Endothelial cell of umbilical vein (primary cell): ENCODE measurements around the gene CCDC85C. TPM values are rescaled to one million over a fixed set of nuclear protein-coding genes. Genes with fewer than 3 reads are reported as not detected.

ENCODE experiments used
- BruUV-seq: library from RNA; stranded (reverse); fragments of 400-500 nt; replicated peaks from 2 replicates; lab custom pipeline; 2021; lab: Mats Ljungman, UMichigan
- CTCF ChIA-PET: fragments of 300-600, 350-600 bp; sonication (Branson Sonifier 250); formaldehyde crosslinking; loops from one replicate; lab custom pipeline; 2021; ENCODE audit warnings: antibody characterized with exemption, inconsistent platforms; lab: Charles Lee
- POLR2A ChIA-PET: fragments of 300-600, 350-600 bp; sonication (Branson Sonifier 250); formaldehyde crosslinking; loops from one replicate; lab custom pipeline; 2021; ENCODE audit warnings: antibody characterized with exemption, inconsistent platforms; lab: Charles Lee
- DNase-seq: peaks from one replicate; pipeline ENCODE4 v3.0.0-alpha.2; 2011; ENCODE audit warnings: low read depth, low spot score
- FAIRE-seq: peaks from 2 replicates; lab custom pipeline; 2011; peaks lifted over from hg19 to GRCh38; lab: Jason Lieb, UNC
- H2AFZ ChIP-seq: 2 replicates; pipeline ENCODE4 v1.6.0; 2012; ENCODE audit warnings: low read depth, low read length, control low read depth, inconsistent platforms
- H3K27ac ChIP-seq: 2 replicates; pipeline ENCODE4 v1.5.1; 2011; ENCODE audit warnings: low read depth, mild to moderate bottlenecking, control low read depth, low read length, moderate library complexity; ENCODE audit not compliant: insufficient read depth
- H3K27me3 ChIP-seq, 2 experiments: 2 replicates each; pipeline versions ENCODE4 v1.6.0 to v1.6.1; 2011; ENCODE audit warnings: low read length in 2 of 2, mixed read lengths in 1 of 2; ENCODE audit not compliant: control insufficient read depth in 2 of 2, insufficient read depth in 2 of 2
- H3K36me3 ChIP-seq, 2 experiments: 2 replicates in 1 of 2; 3 replicates in 1 of 2; pipeline ENCODE4 v1.5.1; 2011; ENCODE audit warnings: low read length in 2 of 2, mild to moderate bottlenecking in 1 of 2, moderate library complexity in 1 of 2; ENCODE audit not compliant: control insufficient read depth in 2 of 2, insufficient read depth in 2 of 2; ENCODE audit errors: extremely low read depth in 1 of 2
- H3K4me1 ChIP-seq: 3 replicates; pipeline ENCODE4 v1.5.1; 2011; ENCODE audit warnings: mild to moderate bottlenecking, low read length; ENCODE audit not compliant: control insufficient read depth, insufficient read depth; ENCODE audit errors: extremely low read depth
- H3K4me2 ChIP-seq: 2 replicates; pipeline ENCODE4 v1.6.1; 2011; ENCODE audit warnings: low read length, control low read depth, mixed read lengths; ENCODE audit not compliant: insufficient read depth
- H3K4me3 ChIP-seq, 3 experiments: fragments of 200-600 bp in 1 of 3; sonication (generic), shearing (Covaris generic) in 1 of 3; replicated peaks in 1 of 3; 2 replicates each; pipeline ENCODE4 v1.5.1; 2011 to 2016; ENCODE audit warnings: control low read depth in 3 of 3, low read length in 3 of 3, mild to moderate bottlenecking in 2 of 3, inconsistent platforms in 1 of 3, low read depth in 1 of 3, moderate library complexity in 1 of 3; ENCODE audit not compliant: insufficient read depth in 1 of 3
- H3K79me2 ChIP-seq: 2 replicates; pipeline ENCODE4 v1.6.0; 2012; ENCODE audit warnings: low read length, inconsistent platforms; ENCODE audit not compliant: control insufficient read depth, insufficient read depth
- H3K9ac ChIP-seq: replicated peaks from 2 replicates; pipeline ENCODE3; 2011; ENCODE audit warnings: low read length, control low read depth; ENCODE audit not compliant: insufficient read depth; ENCODE audit errors: extremely low read depth
- H3K9me1 ChIP-seq: replicated peaks from 3 replicates; pipeline ENCODE4 v1.6.0; 2011; ENCODE audit warnings: mild to moderate bottlenecking, low read length; ENCODE audit not compliant: control insufficient read depth, insufficient read depth; ENCODE audit errors: extremely low read depth
- H3K9me3 ChIP-seq: replicated peaks from 2 replicates; pipeline ENCODE4 v1.5.1; 2012; ENCODE audit warnings: low read length, inconsistent platforms; ENCODE audit not compliant: control insufficient read depth, insufficient read depth
- H4K20me1 ChIP-seq: replicated peaks from 2 replicates; pipeline ENCODE3; 2011; ENCODE audit warnings: mild to moderate bottlenecking, low read length; ENCODE audit not compliant: control insufficient read depth, insufficient read depth; ENCODE audit errors: extremely low read depth
- EZH2 ChIP-seq: IDR thresholded peaks from 2 replicates; pipeline ENCODE4 v1.6.1; 2012; ENCODE audit warnings: borderline replicate concordance, low read depth, mild to moderate bottlenecking, moderate library complexity, low read length, inconsistent platforms; ENCODE audit not compliant: severe bottlenecking
- FOS ChIP-seq: IDR thresholded peaks from 2 replicates; pipeline ENCODE4 v1.6.1; 2011; ENCODE audit warnings: mild to moderate bottlenecking, low read length, moderate library complexity, borderline replicate concordance; ENCODE audit not compliant: insufficient read depth
- MYC ChIP-seq: IDR thresholded peaks from one replicate; pipeline ENCODE4 v1.6.1; 2011; ENCODE audit warnings: mild to moderate bottlenecking, low read depth, low read length
- POLR2AphosphoS5 ChIP-seq: IDR thresholded peaks from 2 replicates; pipeline ENCODE4 v1.6.1; 2012; ENCODE audit warnings: low read depth, mild to moderate bottlenecking, control low read depth, low read length, moderate library complexity; ENCODE audit not compliant: insufficient read depth
- dilution Hi-C: fragments of 300-500 bp; cut with MboI; formaldehyde crosslinking; loops from one replicate; pipeline ENCODE4 v1.15.0; 2019; ENCODE audit warnings: low sequenced_read_pairs; ENCODE audit not compliant: extremely low pct_ligation_motif_present
- intact Hi-C: fragments of 100-400 bp; cut with micrococcal nuclease; formaldehyde crosslinking; loops from one replicate; pipeline ENCODE4 v1.10.0; 2022
- polyA plus RNA-seq, 4 experiments: library from polyadenylated mRNA; depleted of rRNA in 3 of 4; stranded (reverse) in 3 of 4; unstranded in 1 of 4; fragments of >200 nt; gene quantifications; 2 replicates each; pipeline versions ENCODE4 v1.2.1 to v1.2.3, GENCODE V29; 2011 to 2012; ENCODE audit warnings: missing spikeins in 1 of 4
- total RNA-seq: library from RNA; stranded (reverse); gene quantifications from 2 replicates; pipeline ENCODE4 v1.2.3, GENCODE V29; 2021
- TF ChIP-seq, protein P1 (sequence below): IDR thresholded peaks from 2 replicates; pipeline ENCODE4 v1.6.1; 2011; ENCODE audit not compliant: insufficient read depth, insufficient read length

The CCDC85C gene
- total and polyA plus RNA-seq, 2 donors (not counting 3 experiments of a cell fraction or from before 2014, with no cell fraction given), result 7.5 to 17.8 TPM

DNA sequence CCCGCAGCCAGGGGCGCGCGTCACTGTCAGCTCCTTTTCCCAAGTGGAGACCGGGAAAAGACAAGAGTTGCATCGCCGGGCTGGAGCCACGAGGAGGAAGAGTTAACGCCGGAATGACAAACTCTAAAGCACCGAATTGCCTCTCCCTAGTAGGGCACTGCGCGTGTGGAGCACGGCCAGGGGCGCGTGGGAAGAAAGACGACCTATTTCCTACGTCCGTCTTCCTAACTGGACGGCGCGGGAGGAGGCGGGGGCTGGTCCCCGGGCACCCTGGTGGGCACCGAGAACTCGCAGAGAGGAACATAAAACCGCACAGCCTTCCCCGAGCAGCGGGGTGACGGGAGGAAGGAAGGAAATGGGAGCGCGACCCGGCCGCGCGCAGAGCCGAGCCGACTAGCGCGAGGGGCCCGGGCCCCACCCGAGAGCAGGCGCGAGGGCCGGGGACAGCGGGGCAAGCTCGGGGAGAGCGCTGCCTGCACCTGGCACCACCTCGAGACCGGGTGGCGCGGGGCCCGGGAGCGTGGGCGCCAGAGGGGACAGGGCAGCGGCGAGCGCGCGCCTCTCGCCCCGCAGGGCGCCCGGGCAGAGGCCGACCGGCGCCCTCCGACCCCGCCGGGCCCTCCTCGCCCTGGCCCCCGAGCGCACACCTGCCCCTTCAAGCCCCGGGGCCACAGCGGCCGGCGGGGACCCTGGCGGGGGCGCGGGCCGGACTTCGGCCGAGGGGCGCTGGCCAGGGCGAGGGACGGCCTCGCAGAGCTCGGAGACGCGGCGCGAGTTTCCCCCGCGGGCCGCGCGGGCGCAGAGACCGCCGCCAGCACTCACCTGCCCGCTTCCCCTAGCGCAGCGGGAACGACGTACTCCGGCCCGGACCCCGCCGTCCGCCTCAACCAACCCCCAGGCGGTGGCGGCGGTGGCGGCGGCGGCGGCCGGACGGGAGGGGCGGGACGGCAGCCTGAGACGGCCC, 123.8 kb downstream of the CCDC85C start, which contains the start of gene SETD3:
SETD3 (minus strand) TSS at position 954 of the 964 bp plus-strand sequence. CDS start 15,054 bp downstream, outside the sequence.
- peak within 1 kb of the TSS; percentile 76 to 99 (median 86) for H3K4me3 ChIP-seq
- TF ChIP-seq EZH2, result no peak
- no peak for TF ChIP-seq FOS
- TF ChIP-seq, protein P1, sequence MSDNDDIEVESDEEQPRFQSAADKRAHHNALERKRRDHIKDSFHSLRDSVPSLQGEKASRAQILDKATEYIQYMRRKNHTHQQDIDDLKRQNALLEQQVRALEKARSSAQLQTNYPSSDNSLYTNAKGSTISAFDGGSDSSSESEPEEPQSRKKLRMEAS, result no peak
- TF ChIP-seq MYC, result no peak
- TF ChIP-seq POLR2AphosphoS5, result no peak
- peak within 1 kb of the TSS; percentile 87 for H3K9ac ChIP-seq
- POLR2A ChIA-PET, result interaction anchor here (1.1 to 2.2 kb wide), 3 partner anchors 11 to 312 kb away, joined by 3 to 7 read pairs (median 4); no protein-coding TSS in a partner anchor
- dilution Hi-C loops (no loop called here), intact Hi-C loops (loop anchor here (2.0 kb wide), 1 partner anchor 761 kb away; no protein-coding TSS in a partner anchor)
- H3K4me1 ChIP-seq, result peaks cover 23% of the 10 kb centered on the region
- FAIRE-seq, result no peak
- H2AFZ ChIP-seq, result peak within 1 kb of the TSS; percentile 67
- H3K4me2 ChIP-seq, result peak within 1 kb of the TSS; percentile 95
- H3K9me3 ChIP-seq, result no peaks in the 10 kb centered on the region
- H3K27me3 ChIP-seq, result no peaks in the 10 kb centered on the region
- H3K27ac ChIP-seq, result peak within 1 kb of the TSS; percentile 66
- CTCF ChIA-PET, result interaction anchor here (0.7 to 1.4 kb wide), 6 partner anchors 11 to 87 kb away, joined by 3 to 7 read pairs (median 4); no protein-coding TSS in a partner anchor
- peaks cover 17% of the 10 kb centered on the region for H4K20me1 ChIP-seq
- H3K79me2 ChIP-seq, result peaks cover 86% of the 10 kb centered on the region
- no peaks in the 10 kb centered on the region for H3K9me1 ChIP-seq
- DNase-seq, result peak; percentile 58
- no TSS peak for BruUV-seq
- no peaks in the 10 kb centered on the region for H3K36me3 ChIP-seq
